ENCODE measurements around the gene LGR4.

LGR4 gene

GRCh38 chr11:27386181-27386845 is 86.3 kb downstream of the LGR4 start:
- no peak for TF ChIP-seq CTCF (IDR thresholded peaks at IDR 0.05; ENCODE audit: low read depth, low read length)
- no peak for DNase-seq (ENCODE audit: extremely low read depth, low read depth)

GRCh38 chr11:27385245-27385644 is 87.3 kb downstream of the LGR4 start:
- no peak for DNase-seq (ENCODE audit: extremely low read depth, low read depth)
- TF ChIP-seq CTCF (IDR thresholded peaks at IDR 0.05; ENCODE audit: low read depth, low read length) = no peak

DNA sequence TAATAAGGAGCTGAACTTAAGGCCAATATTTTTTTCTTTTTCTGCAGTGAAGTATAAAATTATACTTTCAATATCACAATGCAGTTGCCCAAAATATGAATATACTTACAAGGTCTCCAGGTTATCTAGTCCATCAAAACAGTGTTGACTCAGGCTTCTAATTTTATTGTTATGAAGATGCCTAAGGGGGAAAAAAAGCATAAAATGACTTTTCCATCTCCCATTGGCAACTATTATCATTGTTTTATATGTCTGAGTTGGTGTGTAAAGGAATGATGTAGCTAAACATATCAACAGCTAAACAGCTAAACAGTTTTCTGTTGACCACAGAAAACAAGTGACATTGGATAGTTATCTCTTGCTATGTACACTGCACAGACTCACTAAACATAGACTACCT is 88.4 kb downstream of the LGR4 start:
- TF ChIP-seq CTCF (IDR thresholded peaks at IDR 0.05; ENCODE audit: low read depth, low read length) = no peak
- no peak for DNase-seq (ENCODE audit: extremely low read depth, low read depth)

DNA sequence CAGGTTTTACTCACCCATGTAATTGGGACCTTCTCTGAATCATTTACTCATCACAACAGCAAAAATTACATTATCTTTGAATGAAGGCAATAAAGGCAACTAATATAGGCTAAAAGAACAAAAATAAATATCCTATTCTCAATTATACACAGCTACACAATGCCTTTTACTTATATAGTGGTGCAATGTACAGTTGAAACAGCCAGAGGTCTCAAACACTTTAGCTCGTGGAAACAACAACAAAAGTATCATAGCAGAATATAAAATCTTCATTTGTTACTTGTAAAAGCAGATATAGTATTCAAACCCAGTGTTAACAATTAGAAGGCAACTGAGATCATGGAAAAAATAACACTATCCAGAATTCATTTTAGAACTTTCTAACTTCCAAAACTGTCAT is 88.9 kb downstream of the LGR4 start:
- no peak for DNase-seq (ENCODE audit: extremely low read depth, low read depth)
- no peak for TF ChIP-seq CTCF (IDR thresholded peaks at IDR 0.05; ENCODE audit: low read depth, low read length)

DNA sequence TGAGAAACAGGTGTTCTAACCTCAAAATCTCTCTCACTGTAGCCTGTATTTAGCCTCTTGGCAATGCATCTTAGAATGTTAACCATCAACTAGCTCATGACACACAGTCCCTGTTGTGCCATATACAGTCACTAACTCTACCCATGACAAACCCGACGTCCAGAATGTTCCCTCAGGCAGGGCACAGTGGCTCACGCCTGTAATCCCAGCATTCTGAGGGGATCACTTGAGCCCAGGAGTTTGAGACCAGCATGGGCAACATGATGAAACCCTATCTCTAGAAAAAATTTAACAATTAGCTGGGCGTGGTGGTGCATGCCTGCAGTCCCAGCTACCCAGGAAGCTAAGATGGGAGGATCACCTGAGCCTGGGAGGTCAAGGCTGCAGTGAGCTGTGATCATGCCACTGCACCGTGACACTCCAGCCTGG is 91.3 kb downstream of the LGR4 start:
- DNase-seq (ENCODE audit: extremely low read depth, low read depth) = no peak
- TF ChIP-seq CTCF (IDR thresholded peaks at IDR 0.05; ENCODE audit: low read depth, low read length) = no peak

DNA sequence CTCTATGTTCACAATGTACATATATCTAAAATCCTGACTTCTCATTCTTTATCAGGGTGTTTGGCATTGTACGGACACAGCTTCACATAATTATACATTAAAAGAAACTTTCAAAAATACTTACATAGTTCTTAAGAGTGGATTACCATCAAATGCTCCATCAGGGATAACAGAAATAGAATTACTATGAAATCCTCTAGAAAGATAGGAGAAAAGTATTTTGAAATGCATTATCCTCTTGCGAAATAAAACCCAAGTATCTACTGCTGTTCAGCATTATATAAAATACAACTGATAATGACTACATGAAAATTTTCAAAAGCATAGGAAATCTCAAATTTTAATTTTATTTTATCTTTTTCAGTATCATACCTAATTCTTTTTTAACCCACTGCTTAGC is 91.8 kb downstream of the LGR4 start:
- TF ChIP-seq CTCF (IDR thresholded peaks at IDR 0.05; ENCODE audit: low read depth, low read length) = no peak
- no peak for DNase-seq (ENCODE audit: extremely low read depth, low read depth)

- no peak for DNase-seq (ENCODE audit: extremely low read depth, low read depth)
- no peak for TF ChIP-seq CTCF (IDR thresholded peaks at IDR 0.05; ENCODE audit: low read depth, low read length)
Measured at GRCh38 chr11:27379449-27379848, 93.1 kb downstream of the LGR4 start.
